ENCODE results near the gene DGKH.

DGKH gene

GRCh38 chr13:42274386-42275097 lies 226.1 kb downstream of the DGKH start:
- DNase-seq (ENCODE audit: low read depth in 2 of 3, low spot score in 1 of 3), result no peak

GRCh38 chr13:42275098-42275471 lies 226.6 kb downstream of the DGKH start:
- no peak for DNase-seq (ENCODE audit: low read depth in 2 of 3, low spot score in 1 of 3)

- peak in 1 of 3 donors; percentile 24 for DNase-seq (ENCODE audit: low read depth in 2 of 3, low spot score in 1 of 3)
These were observed 227.1 kb downstream of the DGKH start for GRCh38 chr13:42275506-42275905.

GRCh38 chr13:42276683-42277082 lies 228.2 kb downstream of the DGKH start:
- no peak for DNase-seq (ENCODE audit: low read depth in 2 of 3, low spot score in 1 of 3)

- DNase-seq (ENCODE audit: low read depth in 2 of 3, low spot score in 1 of 3), result no peak
These were observed 229.3 kb downstream of the DGKH start for GRCh38 chr13:42277618-42278276.

GRCh38 chr13:42279080-42279479 lies 230.6 kb downstream of the DGKH start:
- DNase-seq (ENCODE audit: low read depth in 2 of 3, low spot score in 1 of 3), result no peak

- no peak for DNase-seq (ENCODE audit: low read depth in 2 of 3, low spot score in 1 of 3)
These were observed 231.5 kb downstream of the DGKH start for GRCh38 chr13:42279986-42280385.

- no peak for DNase-seq (ENCODE audit: low read depth in 2 of 3, low spot score in 1 of 3)
These were observed 232.1 kb downstream of the DGKH start for GRCh38 chr13:42280537-42280936.

- no peak for DNase-seq (ENCODE audit: low read depth in 2 of 3, low spot score in 1 of 3)
These were observed 235.1 kb downstream of the DGKH start for GRCh38 chr13:42283574-42283973.

GRCh38 chr13:42284068-42284467 lies 235.6 kb downstream of the DGKH start:
- DNase-seq (ENCODE audit: low read depth in 2 of 3, low spot score in 1 of 3), result no peak

Data from stimulated activated CD4-positive, alpha-beta T cell treated with anti-CD3 and anti-CD28 coated beads, Interleukin-12 subunit alpha, Interleukin-12 subunit beta, amount 100 ng/mL, for 48 hours (primary cell).